GM10248 (cell line): ENCODE data around the gene HES4.

ENCODE experiments used
- CTCF ChIA-PET: fragments of 300-600 bp; sonication (Branson Sonifier 250); formaldehyde crosslinking; extraction: SDS; loops from one replicate; lab custom pipeline; 2021; ENCODE audit warnings: antibody characterized with exemption; lab: Yijun Ruan, JAX
- POLR2A ChIA-PET: fragments of 350-650 bp; sonication (Branson Sonifier 250); formaldehyde crosslinking; extraction: SDS; loops from one replicate; lab custom pipeline; 2020; ENCODE audit warnings: antibody characterized with exemption; lab: Yijun Ruan, JAX
- DNase-seq: peaks from one replicate; pipeline ENCODE4 v3.0.0; 2012; ENCODE audit errors: extremely low spot score
- CTCF ChIP-seq: IDR thresholded peaks from 2 replicates; pipeline ENCODE4 v1.5.1; 2012; ENCODE audit warnings: mild to moderate bottlenecking, low read depth; ENCODE audit errors: extremely low read depth, missing control alignments, control extremely low read depth

The HES4 gene

GRCh38 chr1:985126-985525, 14.8 kb downstream of the HES4 start:
- ChIA-PET POLR2A (no interaction called here), CTCF (interaction anchor here (0.8 to 5.8 kb wide), 21 partner anchors 9 to 386 kb away, joined by 3 to 54 read pairs (median 4); partner anchors contain the start of genes ISG15 and TTLL10)
- TF ChIP-seq CTCF, result no peak
- DNase-seq, result no peak

GRCh38 chr1:984476-984814, 15.5 kb downstream of the HES4 start:
- TF ChIP-seq CTCF, result no peak
- ChIA-PET POLR2A (no interaction called here), CTCF (interaction anchor here (0.7 to 5.8 kb wide), 27 partner anchors 8 to 387 kb away, joined by 3 to 54 read pairs (median 3); partner anchors contain the start of genes ISG15 and TTLL10)
- no peak for DNase-seq

GRCh38 chr1:983798-984475, 16.0 kb downstream of the HES4 start:
- ChIA-PET CTCF (interaction anchor here (0.7 to 5.8 kb wide), 35 partner anchors 8 to 388 kb away, joined by 3 to 54 read pairs (median 4); partner anchors contain the start of genes ISG15 and TTLL10), POLR2A (no interaction called here)
- TF ChIP-seq CTCF, result peak; percentile 85
- DNase-seq, result peak; percentile 85

- TF ChIP-seq CTCF, result no peak
- ChIA-PET POLR2A (no interaction called here), CTCF (interaction anchor here (1.1 to 5.8 kb wide), 17 partner anchors 9 to 268 kb away, joined by 3 to 54 read pairs (median 7); partner anchors contain the start of genes ISG15 and PLEKHN1)
- DNase-seq, result no peak
These were observed 17.0 kb downstream of the HES4 start for GRCh38 chr1:982765-983436.

- POLR2A ChIA-PET, result no interaction called here
- CTCF ChIA-PET, result interaction anchor here (1.0 to 5.8 kb wide), 17 partner anchors 10 to 309 kb away, joined by 3 to 54 read pairs (median 7); partner anchors contain the start of genes AGRN, ISG15 and PLEKHN1
- TF ChIP-seq CTCF, result no peak
- DNase-seq, result no peak
These were observed 17.8 kb downstream of the HES4 start, which contains the start of gene PERM1 for GRCh38 chr1:981955-982558. PERM1 (minus strand) TSS chr1:982093; CDS start chr1:981029, 1,064 bp downstream.

- POLR2A ChIA-PET, result no interaction called here
- no peak for TF ChIP-seq CTCF
- CTCF ChIA-PET, result interaction anchor here (0.6 to 5.8 kb wide), 14 partner anchors 8 to 309 kb away, joined by 3 to 53 read pairs (median 5); partner anchors contain the start of genes AGRN and ISG15
- DNase-seq, result no peak
These were observed 18.4 kb downstream of the HES4 start for GRCh38 chr1:981491-981954.
